Esophagus (tissue), 2 donors: ENCODE measurements around the gene APOL5. TPM values are rescaled to one million over a fixed set of nuclear protein-coding genes. Genes with fewer than 3 reads are reported as not detected.
"Not testable (repeated sequence)": the region's sequence is repeated elsewhere in the genome, so short reads cannot be mapped to it uniquely, and the experiment has no call there.

Experiments used
- H3K27ac ChIP-seq, 2 donors: one replicate each; pipeline ENCODE4 v1.5.1; 2013; ENCODE audit warnings: low read depth in 2 of 2, mild to moderate bottlenecking in 2 of 2, inconsistent platforms in 1 of 2, low read length in 1 of 2, moderate library complexity in 1 of 2
- H3K27me3 ChIP-seq, 2 donors: one replicate each; pipeline ENCODE4 v1.6.1; 2013; ENCODE audit warnings: low read length in 2 of 2, control low read depth in 1 of 2, mild to moderate bottlenecking in 1 of 2; ENCODE audit not compliant: insufficient read depth in 2 of 2, control insufficient read depth in 1 of 2
- H3K36me3 ChIP-seq, 2 donors: one replicate each; pipeline ENCODE4 v1.6.1; 2013; ENCODE audit warnings: low read length in 1 of 2; ENCODE audit not compliant: control insufficient read depth in 2 of 2, insufficient read depth in 2 of 2
- H3K4me1 ChIP-seq, 2 donors: one replicate each; pipeline ENCODE4 v1.6.1; 2013; ENCODE audit warnings: low read length in 1 of 2; ENCODE audit not compliant: control insufficient read depth in 2 of 2, insufficient read depth in 2 of 2
- H3K4me3 ChIP-seq, 2 donors: one replicate each; pipeline ENCODE4 v1.5.1; 2013; ENCODE audit warnings: low read length in 2 of 2, mild to moderate bottlenecking in 2 of 2, low read depth in 1 of 2, moderate library complexity in 1 of 2
- H3K9me3 ChIP-seq, 2 donors: one replicate each; pipeline ENCODE4 v1.6.1; 2013; ENCODE audit warnings: mild to moderate bottlenecking in 2 of 2, low read depth in 1 of 2, low read length in 1 of 2, moderate library complexity in 1 of 2; ENCODE audit not compliant: control insufficient read depth in 2 of 2, insufficient read depth in 1 of 2
- WGBS, 2 donors: extraction: QIAGEN DNeasy Blood & Tissue Kit; methylation state at CpG; one replicate each; pipeline ENCODE4 v1.1.7; 2013; 5-methylcytosine and 5-hydroxymethylcytosine counted together
- polyA plus RNA-seq, 2 donors: library from polyadenylated mRNA; stranded (reverse); fragments of 200-250 nt; gene quantifications; one replicate each; pipeline ENCODE4 v1.2.3, GENCODE V29; 2013
- donor health status: healthy with polysubstance abuse.
- donor health status: Bipolar disorder and iron deficiency.

APOL5 gene
- polyA plus RNA-seq, 2 donors, result not detected

DNA sequence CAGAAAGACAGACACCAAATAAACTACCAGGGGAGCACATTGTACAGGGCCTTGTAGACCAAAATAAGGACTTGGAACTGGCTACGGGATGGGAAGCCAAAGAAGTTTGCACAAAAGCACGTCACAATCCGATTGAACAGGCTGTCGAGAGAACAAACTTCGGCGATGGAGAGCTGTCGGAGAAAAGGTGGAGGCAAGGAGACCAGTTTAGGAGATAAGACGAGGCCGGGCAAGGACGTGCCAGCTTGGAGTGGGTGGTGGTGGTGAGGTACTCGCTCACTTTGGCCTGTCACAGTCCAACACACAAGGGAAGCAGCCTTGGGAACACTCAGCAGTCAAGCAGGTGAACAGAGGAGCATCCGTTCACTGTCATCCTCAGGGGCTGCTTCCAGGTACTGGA is 19.0 kb downstream of the APOL5 start:
- Histone ChIP-seq H3K9me3 (no peaks in the 10 kb centered on the region), H3K27me3 (no peaks in the 10 kb centered on the region), H3K36me3 (peaks cover 3 to 6% of the 10 kb centered on the region in 2 donors), H3K4me1 (no peaks in the 10 kb centered on the region), H3K27ac (no peak overlapping the region), H3K4me3 (no peak overlapping the region)
- WGBS, 2 donors, result 88 to 91% methylated on average over 12 of the region's 12 CpGs

DNA sequence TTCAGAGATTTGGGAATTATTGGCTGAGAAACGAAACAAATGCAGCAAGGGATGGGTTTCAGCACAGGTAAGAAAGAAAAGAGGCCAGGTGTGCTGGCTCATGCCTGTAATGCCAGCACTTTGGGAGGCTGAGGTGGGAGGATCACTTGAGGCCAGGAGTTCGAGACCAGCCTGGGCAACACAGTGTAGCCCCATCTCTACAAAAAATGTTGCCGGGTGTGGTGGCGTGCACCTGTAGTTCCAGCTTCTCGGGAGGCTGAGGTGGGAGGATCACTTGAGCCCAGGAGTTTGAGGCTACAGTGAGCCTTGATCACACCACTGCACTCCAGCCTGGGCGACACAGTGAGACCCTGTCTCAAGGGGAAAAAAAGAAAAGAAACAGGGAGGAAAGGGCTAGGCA is 20.2 kb downstream of the APOL5 start:
- not testable (repeated sequence) for H3K27me3 ChIP-seq, H3K4me1 ChIP-seq, H3K27ac ChIP-seq, H3K9me3 ChIP-seq, H3K4me3 ChIP-seq, H3K36me3 ChIP-seq
- 94% methylated on average over 6 of the region's 6 CpGs for WGBS, 2 donors

- 67 to 75% methylated on average over 12 of the region's 12 CpGs for WGBS, 2 donors
Observed at GRCh38 chr22:35739076-35739930, 21.6 kb downstream of the APOL5 start.

GRCh38 chr22:35739931-35740380 is 22.3 kb downstream of the APOL5 start:
- Histone ChIP-seq H3K4me3 (no peak overlapping the region), H3K27me3 (no peaks in the 10 kb centered on the region), H3K9me3 (no peaks in the 10 kb centered on the region), H3K27ac (no peak overlapping the region), H3K36me3 (peaks cover 6 to 7% of the 10 kb centered on the region in 2 donors), H3K4me1 (no peaks in the 10 kb centered on the region)
- 60 to 75% methylated on average over 3 of the region's 3 CpGs for WGBS, 2 donors

More at GRCh38 chr22:35739076-35739930, 21.6 kb downstream of the APOL5 start:
- H3K27me3 ChIP-seq, result no peaks in the 10 kb centered on the region
- H3K4me3 ChIP-seq, result no peak overlapping the region
- no peaks in the 10 kb centered on the region for H3K4me1 ChIP-seq
- H3K9me3 ChIP-seq, result no peaks in the 10 kb centered on the region
- peaks cover 6 to 7% of the 10 kb centered on the region in 2 donors for H3K36me3 ChIP-seq
- H3K27ac ChIP-seq, result no peak overlapping the region

- no peak overlapping the region for H3K4me3 ChIP-seq
- H3K4me1 ChIP-seq, result no peaks in the 10 kb centered on the region
- no peak overlapping the region for H3K27ac ChIP-seq
- no peaks in the 10 kb centered on the region for H3K9me3 ChIP-seq
- 85 to 91% methylated on average over 1 of the region's 1 CpG for WGBS, 2 donors
- peaks cover 6 to 7% of the 10 kb centered on the region in 2 donors for H3K36me3 ChIP-seq
- no peaks in the 10 kb centered on the region for H3K27me3 ChIP-seq
Observed at GRCh38 chr22:35740616-35741015, 22.9 kb downstream of the APOL5 start.

- WGBS, 2 donors, result 82 to 86% methylated on average over 9 of the region's 9 CpGs
- Histone ChIP-seq H3K9me3 (no peaks in the 10 kb centered on the region), H3K27me3 (no peaks in the 10 kb centered on the region), H3K4me3 (no peak overlapping the region), H3K4me1 (peaks cover 0 to 2% of the 10 kb centered on the region in 2 donors), H3K36me3 (peaks cover 6 to 9% of the 10 kb centered on the region in 2 donors), H3K27ac (peak overlapping the region; percentile 28 to 53)
Observed at GRCh38 chr22:35742342-35743100, 24.8 kb downstream of the APOL5 start.

GRCh38 chr22:35743326-35743860 is 25.7 kb downstream of the APOL5 start:
- H3K36me3 ChIP-seq, result peaks cover 4 to 9% of the 10 kb centered on the region in 2 donors
- H3K9me3 ChIP-seq, result no peaks in the 10 kb centered on the region
- no peak overlapping the region for H3K4me3 ChIP-seq
- 69 to 71% methylated on average over 6 of the region's 6 CpGs for WGBS, 2 donors
- H3K27me3 ChIP-seq, result no peaks in the 10 kb centered on the region
- no peak overlapping the region for H3K27ac ChIP-seq
- H3K4me1 ChIP-seq, result peaks cover 0 to 2% of the 10 kb centered on the region in 2 donors

DNA sequence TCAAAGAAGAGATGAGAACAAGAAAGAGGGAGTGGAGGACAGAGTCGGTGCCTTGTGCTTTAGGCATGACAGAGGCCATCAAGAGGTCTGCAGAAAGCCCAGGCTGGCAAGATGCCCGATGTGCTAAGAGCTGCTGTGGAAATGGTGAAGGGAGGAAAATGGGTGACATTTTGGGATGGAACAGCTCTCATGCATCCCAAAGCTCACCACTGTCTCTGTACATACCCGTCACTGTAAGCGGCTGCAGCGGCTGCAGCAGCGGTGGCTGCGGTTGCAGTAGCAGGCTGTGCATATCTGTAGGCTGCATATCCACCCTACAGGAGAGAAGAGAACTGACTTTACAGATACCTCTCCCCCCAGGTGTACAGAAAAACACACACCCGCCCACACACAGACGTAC is 28.6 kb downstream of the APOL5 start:
- H3K4me3 ChIP-seq, result no peak overlapping the region
- 92 to 94% methylated on average over 9 of the region's 9 CpGs for whole genome bisulfite sequencing, 2 donors
- peaks cover 0 to 2% of the 10 kb centered on the region in 2 donors for H3K4me1 ChIP-seq
- peaks cover 0 to 9% of the 10 kb centered on the region in 2 donors for H3K36me3 ChIP-seq
- no peaks in the 10 kb centered on the region for H3K27me3 ChIP-seq
- H3K9me3 ChIP-seq, result no peaks in the 10 kb centered on the region
- no peak overlapping the region for H3K27ac ChIP-seq

DNA sequence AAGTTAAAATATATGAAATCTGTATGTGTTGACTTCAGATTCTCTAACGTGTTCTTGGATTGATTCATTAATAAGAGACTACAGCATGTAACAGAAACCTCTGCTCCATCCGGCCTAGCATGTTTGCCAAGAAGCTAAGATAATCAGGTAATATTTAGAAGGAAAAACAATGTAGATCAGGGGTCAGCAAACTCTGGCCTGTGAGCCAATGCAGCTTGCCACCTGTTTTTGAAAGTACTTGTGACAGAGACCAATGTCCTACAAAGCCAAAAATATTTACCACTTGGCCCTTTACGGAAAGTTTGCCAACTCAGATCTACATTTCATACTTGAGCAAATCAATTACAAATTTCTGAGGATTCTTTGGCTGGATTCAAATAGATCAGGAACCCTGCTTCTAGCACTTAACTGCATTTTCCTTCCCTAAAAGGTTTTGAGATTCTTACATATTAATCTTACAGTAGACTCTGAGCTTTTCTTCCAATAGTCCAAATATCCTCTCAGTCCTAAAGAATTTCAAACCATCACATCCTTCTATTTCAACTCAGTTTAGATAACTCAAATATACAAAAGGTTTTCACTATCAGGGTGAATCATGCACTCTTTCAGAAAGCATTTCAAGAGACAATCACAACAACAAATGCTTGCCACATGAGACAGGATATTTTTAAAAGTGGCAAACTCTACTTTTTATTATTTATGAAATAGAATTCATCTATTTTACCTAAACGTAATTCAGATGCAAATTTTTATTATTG is 29.5 kb downstream of the APOL5 start:
- Histone ChIP-seq H3K36me3 (peaks cover 0 to 9% of the 10 kb centered on the region in 2 donors), H3K9me3 (no peaks in the 10 kb centered on the region), H3K4me3 (no peak overlapping the region), H3K4me1 (peaks cover 0 to 2% of the 10 kb centered on the region in 2 donors), H3K27ac (no peak overlapping the region), H3K27me3 (no peaks in the 10 kb centered on the region)
- WGBS, 2 donors, result 59 to 69% methylated on average over 4 of the region's 4 CpGs
